ENCODE measurements around the gene STXBP2.

Gene STXBP2

GRCh38 chr19:7614859-7615741 is 21.8 kb upstream of the STXBP2 start:
- no peak for DNase-seq

GRCh38 chr19:7617172-7617571 is 19.7 kb upstream of the STXBP2 start:
- DNase-seq = no peak

DNA sequence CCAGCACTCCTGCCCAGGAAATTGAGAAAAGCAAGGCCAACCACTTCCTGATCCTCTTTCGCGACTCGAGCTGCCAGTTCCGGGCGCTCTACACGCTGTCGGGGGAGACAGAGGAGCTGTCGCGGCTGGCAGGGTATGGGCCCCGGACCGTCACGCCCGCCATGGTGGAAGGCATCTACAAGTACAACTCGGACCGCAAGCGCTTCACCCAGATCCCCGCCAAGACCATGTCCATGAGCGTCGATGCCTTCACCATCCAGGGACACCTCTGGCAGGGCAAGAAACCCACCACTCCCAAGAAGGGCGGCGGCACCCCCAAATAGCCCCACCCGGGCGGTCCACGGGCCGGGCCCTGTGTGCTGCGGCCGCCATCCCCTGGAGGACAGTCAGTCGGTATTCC is 19.2 kb upstream of the STXBP2 start:
- DNase-seq = no peak

GRCh38 chr19:7618348-7618747 is 18.6 kb upstream of the STXBP2 start:
- DNase-seq = peak; percentile 33

GRCh38 chr19:7618771-7619510 is 18.0 kb upstream of the STXBP2 start:
- peak; percentile 53 for DNase-seq

GRCh38 chr19:7619671-7620441 is 17.1 kb upstream of the STXBP2 start:
- no peak for DNase-seq

- no peak for DNase-seq
Observed at GRCh38 chr19:7620442-7621412, 16.2 kb upstream of the STXBP2 start.

DNA sequence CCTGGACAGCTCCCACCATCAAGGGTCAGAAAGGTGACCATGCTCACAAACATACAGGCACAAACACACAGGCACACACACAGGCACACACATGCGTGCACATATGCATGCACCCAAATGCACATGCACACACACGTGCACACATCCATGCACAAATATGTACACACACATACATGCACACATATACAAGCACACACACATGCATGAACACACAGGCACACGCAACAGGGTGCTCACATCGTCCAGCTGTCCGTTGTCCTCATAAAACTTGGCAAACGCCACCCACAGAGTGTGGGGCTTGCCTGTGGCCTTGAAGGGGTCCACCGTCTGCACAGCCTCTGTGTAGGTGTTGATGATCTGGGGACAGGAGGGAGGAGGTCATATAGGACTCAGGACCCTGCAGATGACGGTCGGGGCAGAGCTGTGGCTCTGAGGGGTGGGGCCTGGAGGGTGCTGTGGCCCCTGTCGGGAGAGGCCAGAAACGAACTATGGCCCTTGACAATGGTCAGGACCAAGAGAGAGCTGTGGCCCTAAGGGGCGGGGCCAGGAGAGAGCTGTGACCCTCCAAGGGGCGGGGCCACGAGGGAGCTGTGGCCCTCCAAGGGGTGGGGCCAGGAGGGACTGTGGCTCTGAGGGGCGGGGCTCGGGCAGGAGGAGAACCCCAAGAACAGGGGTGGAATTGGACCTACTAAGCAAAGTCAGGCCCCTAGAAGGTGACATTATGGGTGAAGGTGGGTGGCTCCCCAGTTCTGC is 13.8 kb upstream of the STXBP2 start:
- peak; percentile 32 for DNase-seq

GRCh38 chr19:7623725-7624603 is 12.9 kb upstream of the STXBP2 start:
- no peak for DNase-seq

DNA sequence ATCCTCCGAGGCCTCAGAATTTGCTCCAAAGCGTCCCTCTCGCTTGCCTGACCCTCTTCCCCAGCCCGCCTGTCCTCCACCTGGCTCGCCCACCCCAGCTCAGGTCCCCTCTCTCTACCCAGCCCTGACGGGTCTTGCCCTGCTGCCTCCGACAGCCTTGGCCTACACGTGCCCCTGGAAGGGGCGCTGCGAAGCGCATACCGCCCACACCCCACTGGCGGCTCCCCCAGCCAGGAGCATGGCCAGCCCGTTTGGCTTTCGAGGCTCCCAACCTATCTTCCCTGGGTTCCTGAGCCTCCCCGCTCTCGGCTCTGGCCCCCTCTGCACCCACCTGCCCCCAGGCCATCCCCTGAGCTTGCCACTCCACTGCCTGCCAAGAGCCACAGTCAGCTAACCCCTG is 12.1 kb upstream of the STXBP2 start:
- DNase-seq = no peak

DNA sequence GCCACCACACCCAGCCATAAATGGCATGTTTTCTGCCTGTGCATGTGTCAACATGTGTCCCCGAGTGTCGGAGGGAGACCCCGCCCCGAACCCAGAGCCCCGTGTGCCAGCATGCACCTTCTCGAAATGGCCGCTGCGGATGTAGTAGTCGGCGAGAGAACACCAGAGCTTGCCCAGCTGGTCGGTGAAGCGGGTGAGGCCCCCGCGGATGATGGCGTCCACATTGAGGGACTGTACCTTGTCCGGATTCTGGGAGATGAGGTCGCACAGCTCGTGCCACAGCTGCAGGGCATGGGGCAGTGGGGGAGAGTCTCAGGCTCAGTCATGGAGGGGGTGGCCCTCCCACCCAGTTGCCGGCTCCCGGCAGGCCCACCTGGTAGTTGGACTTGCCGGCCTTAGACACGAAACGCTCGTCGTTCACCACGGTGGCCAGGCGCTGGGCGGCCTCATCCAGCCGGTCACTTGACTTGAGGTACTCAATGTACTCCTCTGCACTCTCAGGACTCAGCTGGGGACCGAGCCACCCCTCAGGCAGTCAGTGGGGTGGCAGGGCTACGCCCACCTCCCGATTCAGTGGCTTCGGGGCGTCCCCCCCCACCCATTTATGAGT is 11.0 kb upstream of the STXBP2 start:
- DNase-seq = no peak

GRCh38 chr19:7627166-7627565 is 9.7 kb upstream of the STXBP2 start:
- no peak for DNase-seq

DNA sequence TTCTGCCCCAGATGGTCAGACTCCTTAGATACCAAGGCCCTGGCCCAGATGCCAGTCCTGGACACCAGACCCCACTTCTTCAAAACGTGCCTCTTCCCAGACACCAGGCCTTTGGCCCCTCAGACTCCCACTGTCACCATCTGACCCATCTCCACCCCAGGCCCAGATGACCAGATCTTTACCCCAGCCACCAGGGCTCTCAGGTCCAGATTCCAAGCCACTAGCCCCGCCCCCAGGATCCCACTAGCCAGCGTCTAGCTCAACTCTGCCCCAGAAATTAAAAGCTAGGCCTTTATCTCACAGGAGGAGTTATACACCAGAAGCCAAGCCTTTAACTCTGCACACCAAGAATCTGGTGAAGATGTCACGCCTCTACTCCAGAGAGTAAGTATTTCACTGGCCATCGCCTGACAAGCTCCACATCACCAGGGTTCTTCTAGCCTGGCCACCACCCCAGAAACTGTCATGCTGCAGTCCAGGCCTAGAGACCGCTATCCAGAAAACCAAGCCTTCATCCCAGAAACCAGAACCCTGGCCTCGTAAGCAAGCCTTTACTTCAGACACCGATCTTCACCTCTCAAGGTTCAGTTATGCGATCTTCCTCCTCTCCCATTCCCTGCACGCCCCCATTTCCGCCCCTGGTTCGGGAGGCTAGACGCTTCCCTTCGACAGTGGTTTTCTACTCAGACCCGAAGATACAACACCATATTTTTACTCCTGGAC is 8.2 kb upstream of the STXBP2 start:
- peak; percentile 5 for DNase-seq

GRCh38 chr19:7629347-7630054 is 7.4 kb upstream of the STXBP2 start, which contains the start of the genes PET100 and XAB2:
Gene PET100 (plus strand): TSS chr19:7629793. CDS start chr19:7629834, 41 bp downstream.
Gene XAB2 (minus strand): TSS chr19:7629545. CDS start chr19:7629527, 18 bp downstream.
- peak; percentile 99 for DNase-seq

DNA sequence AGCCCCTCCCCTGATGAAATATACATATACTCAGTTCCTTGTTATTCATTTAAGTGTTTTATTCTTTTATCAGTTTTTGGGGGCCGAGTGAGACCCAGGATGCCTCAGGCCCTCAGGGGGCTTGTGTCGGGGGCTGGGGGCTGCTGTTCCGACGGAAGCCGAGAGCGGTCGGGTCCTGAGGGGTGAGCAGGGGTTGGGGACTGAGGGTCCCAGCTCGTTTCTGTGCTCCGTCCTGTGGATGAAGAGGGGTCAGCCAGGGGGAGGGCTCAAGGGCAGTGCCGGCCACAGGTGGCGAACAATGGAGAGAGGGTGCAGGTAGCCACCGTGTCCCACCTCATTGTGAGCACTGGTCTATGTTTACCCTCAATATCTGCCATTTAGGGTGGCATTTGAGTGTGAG is 5.3 kb upstream of the STXBP2 start:
- DNase-seq = no peak

- DNase-seq = no peak
Observed at GRCh38 chr19:7632340-7633203, 4.3 kb upstream of the STXBP2 start.

DNA sequence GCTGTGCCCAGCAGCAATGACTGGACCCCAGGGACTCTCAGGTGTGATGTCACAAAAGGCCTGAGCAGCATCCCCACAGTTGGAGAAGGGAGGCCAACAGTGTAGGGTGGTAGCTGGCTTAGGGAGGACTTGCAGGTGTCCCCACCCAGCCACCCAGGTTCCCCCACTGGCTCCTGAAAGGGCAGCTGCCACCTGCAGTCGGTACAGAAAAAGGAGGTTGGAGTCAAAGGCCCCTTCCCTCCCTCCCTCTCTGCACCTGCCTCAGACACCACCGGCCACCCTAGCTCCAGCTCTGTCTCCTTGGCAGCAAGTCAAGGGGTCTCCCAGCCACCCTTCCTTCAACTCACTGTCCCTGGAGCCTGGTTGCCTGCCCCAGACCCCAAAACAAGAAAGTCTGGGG is 3.2 kb upstream of the STXBP2 start, which contains the start of gene PCP2:
Gene PCP2, minus strand, starts transcription at position 22 of the 400 bp plus-strand sequence. CDS start 262 bp downstream, outside the sequence.
- DNase-seq = no peak
